ENCODE results near the gene CCDC149.

DNA sequence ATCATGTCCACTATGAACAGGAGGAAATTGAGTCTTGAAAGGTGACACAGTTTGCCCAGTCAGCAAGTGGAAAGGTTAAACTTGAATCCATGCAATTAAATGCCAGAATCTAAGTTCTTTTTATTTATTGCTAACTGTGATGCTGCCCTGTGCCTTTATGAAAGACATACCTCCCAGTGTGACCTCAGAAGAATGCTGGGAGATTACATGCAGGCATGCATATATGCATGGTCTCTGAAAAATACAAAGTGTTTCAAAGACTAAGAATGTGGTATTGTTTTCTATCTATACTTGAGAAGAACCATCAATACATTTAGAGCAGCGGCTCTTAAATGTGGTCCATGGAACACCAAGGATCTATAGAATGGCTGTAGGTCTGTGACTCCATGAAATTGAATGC, 45.6 kb downstream of the CCDC149 start:
- TF ChIP-seq, protein P1, sequence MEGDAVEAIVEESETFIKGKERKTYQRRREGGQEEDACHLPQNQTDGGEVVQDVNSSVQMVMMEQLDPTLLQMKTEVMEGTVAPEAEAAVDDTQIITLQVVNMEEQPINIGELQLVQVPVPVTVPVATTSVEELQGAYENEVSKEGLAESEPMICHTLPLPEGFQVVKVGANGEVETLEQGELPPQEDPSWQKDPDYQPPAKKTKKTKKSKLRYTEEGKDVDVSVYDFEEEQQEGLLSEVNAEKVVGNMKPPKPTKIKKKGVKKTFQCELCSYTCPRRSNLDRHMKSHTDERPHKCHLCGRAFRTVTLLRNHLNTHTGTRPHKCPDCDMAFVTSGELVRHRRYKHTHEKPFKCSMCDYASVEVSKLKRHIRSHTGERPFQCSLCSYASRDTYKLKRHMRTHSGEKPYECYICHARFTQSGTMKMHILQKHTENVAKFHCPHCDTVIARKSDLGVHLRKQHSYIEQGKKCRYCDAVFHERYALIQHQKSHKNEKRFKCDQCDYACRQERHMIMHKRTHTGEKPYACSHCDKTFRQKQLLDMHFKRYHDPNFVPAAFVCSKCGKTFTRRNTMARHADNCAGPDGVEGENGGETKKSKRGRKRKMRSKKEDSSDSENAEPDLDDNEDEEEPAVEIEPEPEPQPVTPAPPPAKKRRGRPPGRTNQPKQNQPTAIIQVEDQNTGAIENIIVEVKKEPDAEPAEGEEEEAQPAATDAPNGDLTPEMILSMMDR (conservative IDR thresholded peaks at IDR 0.05; ENCODE audit: low read length), result no peak
- no peak for TF ChIP-seq EZH2phosphoT487 (IDR thresholded peaks at IDR 0.05; ENCODE audit: borderline replicate concordance, low read depth, low read length)
